ENCODE data around the gene LDLR.
"Not testable (repeated sequence)": the region's sequence is repeated elsewhere in the genome, so short reads cannot be mapped to it uniquely, and the experiment has no call there.

The LDLR gene

GRCh38 chr19:11174336-11174735 lies 85.1 kb downstream of the LDLR start:
- no peak for DNase-seq (ENCODE audit: low read depth)

GRCh38 chr19:11175920-11176319 lies 86.7 kb downstream of the LDLR start:
- no peak for DNase-seq (ENCODE audit: low read depth)

GRCh38 chr19:11176466-11177193 lies 87.4 kb downstream of the LDLR start:
- no peak for DNase-seq (ENCODE audit: low read depth)

- no peak for DNase-seq (ENCODE audit: low read depth)
Observed at GRCh38 chr19:11177592-11177991, 88.3 kb downstream of the LDLR start.

- DNase-seq (ENCODE audit: low read depth) = not testable (repeated sequence)
Observed at GRCh38 chr19:11179145-11179465, 89.8 kb downstream of the LDLR start.

GRCh38 chr19:11179716-11180297 lies 90.5 kb downstream of the LDLR start:
- DNase-seq (ENCODE audit: low read depth) = no peak

GRCh38 chr19:11180346-11180745 lies 91.1 kb downstream of the LDLR start:
- DNase-seq (ENCODE audit: low read depth) = no peak

GRCh38 chr19:11180975-11181374 lies 91.7 kb downstream of the LDLR start:
- DNase-seq (ENCODE audit: low read depth) = not testable (repeated sequence)

GRCh38 chr19:11181488-11181887 lies 92.2 kb downstream of the LDLR start:
- no peak for DNase-seq (ENCODE audit: low read depth)

Data from stimulated activated CD8-positive, alpha-beta memory T cell treated with anti-CD3 and anti-CD28 coated beads, Interleukin-15, amount 100 ng/mL, for 24 hours (primary cell).